Measurements from ENCODE around the gene MKNK2. TPM values are rescaled to one million over a fixed set of nuclear protein-coding genes. Genes with fewer than 3 reads are reported as not detected.
A peak's percentile ranks its signal among the peaks of the same experiment; 100 is the strongest.

Gene MKNK2
- 100 to 1,000 TPM in 2 of 4 donors, 10 to 100 TPM in 2; 34.6 to 155 (median 81.7) TPM for total RNA-seq

DNA sequence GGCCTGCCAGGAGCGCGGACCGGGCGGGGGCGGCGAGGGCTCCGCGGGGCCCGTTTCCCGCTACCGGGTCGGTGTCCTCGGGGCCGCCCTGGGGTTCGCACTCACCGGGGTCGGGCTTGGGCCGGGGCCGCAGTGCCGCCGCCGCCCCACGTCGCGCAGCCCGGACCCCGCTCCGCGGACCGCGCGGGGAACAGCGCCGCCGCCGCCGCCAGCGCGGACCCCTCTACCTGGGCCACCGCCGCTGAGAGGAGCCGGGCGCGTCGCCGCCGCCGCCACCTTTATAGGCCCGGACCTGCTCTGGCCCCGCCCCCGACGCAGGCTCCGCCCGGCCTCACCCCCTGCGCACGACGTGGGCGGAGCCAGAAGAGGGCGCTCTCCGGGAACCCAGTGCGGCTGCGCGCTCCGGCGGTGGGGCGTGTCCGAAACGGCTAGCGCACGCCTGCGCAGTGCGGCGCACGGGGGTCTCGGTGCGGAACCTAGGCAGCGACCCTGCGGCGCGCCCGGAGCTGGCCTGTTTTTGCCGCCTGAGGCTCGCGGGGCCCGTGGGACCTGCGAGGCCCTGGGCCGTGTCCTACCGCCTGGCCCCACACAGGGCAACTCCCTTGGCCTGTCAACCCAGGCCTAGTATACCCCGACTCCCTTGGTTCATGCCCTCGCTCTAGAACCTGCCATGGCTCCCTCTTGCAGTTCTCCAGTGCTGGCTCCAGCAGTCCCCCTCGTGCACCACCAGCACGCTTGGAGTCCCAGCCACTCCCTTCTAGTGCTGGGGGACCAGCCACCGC is at the start of gene MKNK2:
MKNK2 (minus strand) TSS at position 254 of the 782 bp plus-strand sequence. CDS start 393 bp downstream, outside the sequence.
- Histone ChIP-seq H3K27ac (peak within 1 kb of the TSS; percentile 97 to 100), H3K4me1 (peaks cover 8 to 52% of the 10 kb centered on the region in 2 donors), H3K9me3 (no peaks in the 10 kb centered on the region), H3K4me3 (peak within 1 kb of the TSS; percentile 53 to 96), H3K36me3 (no peaks in the 10 kb centered on the region), H3K27me3 (no peaks in the 10 kb centered on the region)
- intact Hi-C loops (cut with DNase I; ENCODE audit: low total_unique reads) = no loop called here
- TF ChIP-seq POLR2A (IDR thresholded peaks at IDR 0.05) = peak; percentile 100
- TF ChIP-seq, protein P1, sequence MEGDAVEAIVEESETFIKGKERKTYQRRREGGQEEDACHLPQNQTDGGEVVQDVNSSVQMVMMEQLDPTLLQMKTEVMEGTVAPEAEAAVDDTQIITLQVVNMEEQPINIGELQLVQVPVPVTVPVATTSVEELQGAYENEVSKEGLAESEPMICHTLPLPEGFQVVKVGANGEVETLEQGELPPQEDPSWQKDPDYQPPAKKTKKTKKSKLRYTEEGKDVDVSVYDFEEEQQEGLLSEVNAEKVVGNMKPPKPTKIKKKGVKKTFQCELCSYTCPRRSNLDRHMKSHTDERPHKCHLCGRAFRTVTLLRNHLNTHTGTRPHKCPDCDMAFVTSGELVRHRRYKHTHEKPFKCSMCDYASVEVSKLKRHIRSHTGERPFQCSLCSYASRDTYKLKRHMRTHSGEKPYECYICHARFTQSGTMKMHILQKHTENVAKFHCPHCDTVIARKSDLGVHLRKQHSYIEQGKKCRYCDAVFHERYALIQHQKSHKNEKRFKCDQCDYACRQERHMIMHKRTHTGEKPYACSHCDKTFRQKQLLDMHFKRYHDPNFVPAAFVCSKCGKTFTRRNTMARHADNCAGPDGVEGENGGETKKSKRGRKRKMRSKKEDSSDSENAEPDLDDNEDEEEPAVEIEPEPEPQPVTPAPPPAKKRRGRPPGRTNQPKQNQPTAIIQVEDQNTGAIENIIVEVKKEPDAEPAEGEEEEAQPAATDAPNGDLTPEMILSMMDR (IDR thresholded peaks at IDR 0.05) = peak; percentile 45 to 80 (median 64)
- DNase-seq = peak; percentile 90 to 93

DNA sequence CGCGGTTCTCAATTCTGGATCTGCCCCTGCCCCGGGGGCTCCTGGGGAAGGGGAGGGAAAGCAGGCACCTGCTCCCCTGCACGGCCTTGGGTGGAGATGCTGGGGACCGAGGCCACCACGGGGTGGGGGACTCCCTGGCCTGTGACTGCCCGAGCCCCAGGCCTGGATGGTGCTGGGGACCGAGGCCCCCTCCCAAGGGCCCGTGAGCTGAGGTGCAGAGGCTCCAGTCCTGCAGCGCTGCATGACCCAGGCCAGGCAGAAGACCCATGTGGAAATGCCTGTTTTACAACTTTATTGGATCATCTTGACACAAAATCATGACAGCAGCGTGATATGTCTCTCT is 49.6 kb upstream of the MKNK2 start:
- H3K27ac ChIP-seq = no peak overlapping the region
- intact Hi-C loops (cut with DNase I; ENCODE audit: low total_unique reads) = no loop called here
- TF ChIP-seq POLR2A (IDR thresholded peaks at IDR 0.05) = no peak
- TF ChIP-seq, protein P1 (IDR thresholded peaks at IDR 0.05) = no peak
- H3K36me3 ChIP-seq = no peaks in the 10 kb centered on the region
- peaks cover 0 to 5% of the 10 kb centered on the region in 2 donors for H3K4me1 ChIP-seq
- H3K27me3 ChIP-seq = no peaks in the 10 kb centered on the region
- DNase-seq = no peak
- no peaks in the 10 kb centered on the region for H3K9me3 ChIP-seq
- no peak overlapping the region for H3K4me3 ChIP-seq

DNA sequence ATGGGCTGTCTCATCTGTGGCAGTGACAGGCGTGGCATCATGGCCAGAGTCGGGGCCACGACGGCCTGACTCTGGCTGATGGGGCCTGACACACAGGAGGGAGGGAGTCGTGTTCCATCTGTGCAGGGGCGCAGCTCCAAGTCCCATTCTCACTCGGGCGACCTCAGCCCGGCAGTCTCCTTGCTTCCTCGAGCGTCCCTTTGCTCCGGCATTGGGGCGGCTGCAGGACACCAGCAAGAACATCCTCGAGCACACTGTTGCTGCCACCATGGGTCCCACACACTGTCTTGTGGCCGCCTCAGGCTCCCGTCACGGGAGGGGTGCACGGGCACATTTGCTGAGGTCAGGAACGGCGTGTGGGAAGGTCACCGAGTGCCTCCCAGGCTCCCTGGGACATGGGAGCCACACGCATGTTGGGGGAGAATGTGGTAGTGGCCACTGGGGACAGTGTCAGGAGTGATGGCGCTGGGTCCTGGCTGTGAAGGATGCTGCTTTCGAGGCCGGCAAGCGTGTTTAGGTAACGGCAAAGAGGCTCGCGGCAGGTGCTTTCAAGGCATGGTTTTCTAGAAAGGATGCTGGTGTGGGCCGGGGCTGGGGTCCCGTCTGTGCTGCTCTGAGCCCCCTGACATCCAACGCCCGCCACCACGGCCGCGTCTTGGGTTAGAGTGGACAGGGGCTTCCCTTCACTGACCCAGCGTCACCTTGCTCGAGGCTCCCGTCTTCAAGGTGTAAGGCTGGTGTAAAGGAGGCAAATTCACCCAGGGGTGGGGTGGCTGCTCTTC is 49.1 kb upstream of the MKNK2 start:
- H3K27me3 ChIP-seq = no peaks in the 10 kb centered on the region
- intact Hi-C loops (cut with DNase I; ENCODE audit: low total_unique reads) = no loop called here
- no peak for TF ChIP-seq POLR2A (IDR thresholded peaks at IDR 0.05)
- TF ChIP-seq, protein P1 (IDR thresholded peaks at IDR 0.05) = no peak
- no peaks in the 10 kb centered on the region for H3K36me3 ChIP-seq
- no peak for DNase-seq
- no peak overlapping the region for H3K27ac ChIP-seq
- H3K9me3 ChIP-seq = no peaks in the 10 kb centered on the region
- peaks cover 0 to 5% of the 10 kb centered on the region in 2 donors for H3K4me1 ChIP-seq
- H3K4me3 ChIP-seq = no peak overlapping the region

DNA sequence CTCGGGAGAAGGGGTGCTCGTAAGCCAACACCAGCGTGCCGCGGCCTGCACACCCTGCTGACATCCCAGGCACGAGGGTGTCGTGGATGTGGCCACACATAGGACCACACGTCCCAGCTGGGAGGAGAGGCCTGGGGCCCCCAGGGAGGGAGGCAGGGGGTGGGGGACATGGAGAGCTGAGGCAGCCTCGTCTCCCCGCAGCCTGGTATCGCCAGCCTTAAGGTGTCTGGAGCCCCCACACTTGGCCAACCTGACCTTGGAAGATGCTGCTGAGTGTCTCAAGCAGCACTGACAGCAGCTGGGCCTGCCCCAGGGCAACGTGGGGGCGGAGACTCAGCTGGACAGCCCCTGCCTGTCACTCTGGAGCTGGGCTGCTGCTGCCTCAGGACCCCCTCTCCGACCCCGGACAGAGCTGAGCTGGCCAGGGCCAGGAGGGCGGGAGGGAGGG is 48.0 kb upstream of the MKNK2 start:
- TF ChIP-seq, protein P1 (IDR thresholded peaks at IDR 0.05) = no peak
- no peak for TF ChIP-seq POLR2A (IDR thresholded peaks at IDR 0.05)
- no peak for DNase-seq
- peaks cover 0 to 5% of the 10 kb centered on the region in 2 donors for H3K4me1 ChIP-seq
- intact Hi-C loops (cut with DNase I; ENCODE audit: low total_unique reads) = no loop called here
- no peak overlapping the region for H3K27ac ChIP-seq
- no peaks in the 10 kb centered on the region for H3K36me3 ChIP-seq
- no peaks in the 10 kb centered on the region for H3K9me3 ChIP-seq
- H3K27me3 ChIP-seq = no peaks in the 10 kb centered on the region
- no peak overlapping the region for H3K4me3 ChIP-seq

DNA sequence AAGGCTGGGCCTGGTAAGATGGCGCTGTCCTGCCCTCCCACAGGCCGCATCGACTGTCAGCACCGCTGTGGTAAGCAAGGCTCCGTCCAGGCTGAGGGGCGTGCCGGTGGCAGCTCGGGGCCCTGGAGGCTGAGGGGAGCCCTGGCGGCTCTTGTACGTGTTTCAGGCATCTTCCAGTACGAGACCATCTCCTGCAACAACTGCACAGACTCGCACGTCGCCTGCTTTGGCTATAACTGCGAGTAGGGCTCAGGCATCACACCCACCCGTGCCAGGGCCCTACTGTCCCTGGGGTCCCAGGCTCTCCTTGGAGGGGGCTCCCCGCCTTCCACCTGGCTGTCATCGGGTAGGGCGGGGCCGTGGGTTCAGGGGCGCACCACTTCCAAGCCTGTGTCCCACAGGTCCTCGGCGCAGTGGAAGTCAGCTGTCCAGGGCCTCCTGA is 46.9 kb upstream of the MKNK2 start:
- H3K4me1 ChIP-seq = peaks cover 0 to 5% of the 10 kb centered on the region in 2 donors
- intact Hi-C loops (cut with DNase I; ENCODE audit: low total_unique reads) = no loop called here

More for the DNA sequence above, 46.9 kb upstream of the MKNK2 start:
- TF ChIP-seq, protein P1 (IDR thresholded peaks at IDR 0.05) = no peak
- no peak for TF ChIP-seq POLR2A (IDR thresholded peaks at IDR 0.05)
- H3K27me3 ChIP-seq = no peaks in the 10 kb centered on the region
- no peaks in the 10 kb centered on the region for H3K9me3 ChIP-seq
- peak overlapping the region in 1 of 2 donors; percentile 75 for H3K27ac ChIP-seq
- no peaks in the 10 kb centered on the region for H3K36me3 ChIP-seq
- no peak overlapping the region for H3K4me3 ChIP-seq
- no peak for DNase-seq

All from uterus (tissue), 4 donors.